Upper lobe of left lung (tissue), 4 donors: ENCODE results near the gene ARV1.

Source experiments
- EP300 ChIP-seq, 4 donors: sonication (generic); formaldehyde crosslinking; IDR thresholded peaks; one replicate each; pipeline ENCODE4 v1.5.1; 2017; ENCODE audit warnings: antibody characterized with exemption in 4 of 4, control low read depth in 2 of 4
- TF ChIP-seq, protein P1 (sequence below), 6 experiments: fragments of 450-650 bp in 4 of 6; fragments of 200-600 bp in 2 of 6; sonication (generic) in 2 of 6; IDR thresholded peaks; one replicate each; pipeline ENCODE4 v1.5.1; 2016 to 2019; ENCODE audit warnings: antibody characterized with exemption in 6 of 6

- TF ChIP-seq, protein P1, sequence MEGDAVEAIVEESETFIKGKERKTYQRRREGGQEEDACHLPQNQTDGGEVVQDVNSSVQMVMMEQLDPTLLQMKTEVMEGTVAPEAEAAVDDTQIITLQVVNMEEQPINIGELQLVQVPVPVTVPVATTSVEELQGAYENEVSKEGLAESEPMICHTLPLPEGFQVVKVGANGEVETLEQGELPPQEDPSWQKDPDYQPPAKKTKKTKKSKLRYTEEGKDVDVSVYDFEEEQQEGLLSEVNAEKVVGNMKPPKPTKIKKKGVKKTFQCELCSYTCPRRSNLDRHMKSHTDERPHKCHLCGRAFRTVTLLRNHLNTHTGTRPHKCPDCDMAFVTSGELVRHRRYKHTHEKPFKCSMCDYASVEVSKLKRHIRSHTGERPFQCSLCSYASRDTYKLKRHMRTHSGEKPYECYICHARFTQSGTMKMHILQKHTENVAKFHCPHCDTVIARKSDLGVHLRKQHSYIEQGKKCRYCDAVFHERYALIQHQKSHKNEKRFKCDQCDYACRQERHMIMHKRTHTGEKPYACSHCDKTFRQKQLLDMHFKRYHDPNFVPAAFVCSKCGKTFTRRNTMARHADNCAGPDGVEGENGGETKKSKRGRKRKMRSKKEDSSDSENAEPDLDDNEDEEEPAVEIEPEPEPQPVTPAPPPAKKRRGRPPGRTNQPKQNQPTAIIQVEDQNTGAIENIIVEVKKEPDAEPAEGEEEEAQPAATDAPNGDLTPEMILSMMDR (IDR thresholded peaks at IDR 0.05) = no peak
- TF ChIP-seq EP300 (IDR thresholded peaks at IDR 0.05) = no peak
Measured at GRCh38 chr1:231032963-231033362, 54.1 kb downstream of the ARV1 start.
